Activated T-cell treated with anti-CD3 and anti-CD28 coated beads, Interleukin-2, amount 50 U/mL, for 1 hour (primary cell): ENCODE results near the gene PABPC3.
A peak's percentile ranks its signal among the peaks of the same experiment; 100 is the strongest.

ENCODE experiments used
- DNase-seq: peaks from one replicate; pipeline ENCODE4 v3.0.0-alpha.2; 2020

The PABPC3 gene

DNA sequence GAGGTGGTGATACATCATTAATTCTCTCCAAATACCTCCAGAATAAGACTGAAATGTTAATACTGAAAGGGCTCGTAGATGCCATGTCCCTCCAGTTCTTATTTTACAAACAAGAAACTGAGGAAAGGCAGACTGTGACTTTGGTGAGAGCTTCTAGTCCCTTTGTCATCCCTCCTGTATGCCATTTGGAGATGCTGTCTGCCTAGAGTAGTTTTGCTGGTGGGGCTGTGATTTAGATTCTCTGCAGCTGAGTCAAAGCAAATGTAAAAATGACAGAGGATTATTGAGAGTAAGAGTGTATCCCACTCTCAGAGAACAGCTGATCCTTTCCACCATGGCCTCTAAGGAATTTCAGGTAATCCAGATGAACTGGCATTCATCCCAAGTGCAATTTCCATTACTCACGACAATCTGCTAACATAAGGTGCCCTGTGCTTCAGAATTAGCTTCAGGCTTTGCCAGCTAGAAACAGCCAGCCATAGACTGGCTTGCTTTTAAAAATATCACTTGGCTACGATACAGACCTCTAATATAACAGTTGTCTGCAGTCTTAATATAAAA is 16.8 kb downstream of the PABPC3 start:
- no peak for DNase-seq

- peak; percentile 52 for DNase-seq
Measured at GRCh38 chr13:25114220-25114619, 18.3 kb downstream of the PABPC3 start.

DNA sequence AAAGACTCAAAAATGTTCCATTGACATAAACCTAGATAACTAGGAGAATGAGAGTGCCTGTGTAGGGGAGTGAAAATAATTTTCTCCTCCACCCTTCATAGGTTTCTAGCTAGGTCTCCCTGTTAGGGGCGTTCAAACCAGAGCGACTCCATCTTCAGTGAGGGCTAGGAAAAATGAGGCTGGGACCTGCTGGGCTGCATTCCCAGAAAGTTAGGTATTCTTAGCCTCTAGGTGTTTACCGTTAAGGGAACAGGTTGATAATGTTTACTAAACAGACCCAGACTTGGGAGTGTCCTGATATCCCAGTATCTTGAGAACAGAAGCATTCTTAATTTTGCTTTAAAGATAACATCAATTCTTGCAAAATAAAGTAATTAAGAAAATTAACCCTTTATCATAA is 20.1 kb downstream of the PABPC3 start:
- no peak for DNase-seq

- DNase-seq: no peak
Measured at GRCh38 chr13:25117312-25117711, 21.4 kb downstream of the PABPC3 start.

DNA sequence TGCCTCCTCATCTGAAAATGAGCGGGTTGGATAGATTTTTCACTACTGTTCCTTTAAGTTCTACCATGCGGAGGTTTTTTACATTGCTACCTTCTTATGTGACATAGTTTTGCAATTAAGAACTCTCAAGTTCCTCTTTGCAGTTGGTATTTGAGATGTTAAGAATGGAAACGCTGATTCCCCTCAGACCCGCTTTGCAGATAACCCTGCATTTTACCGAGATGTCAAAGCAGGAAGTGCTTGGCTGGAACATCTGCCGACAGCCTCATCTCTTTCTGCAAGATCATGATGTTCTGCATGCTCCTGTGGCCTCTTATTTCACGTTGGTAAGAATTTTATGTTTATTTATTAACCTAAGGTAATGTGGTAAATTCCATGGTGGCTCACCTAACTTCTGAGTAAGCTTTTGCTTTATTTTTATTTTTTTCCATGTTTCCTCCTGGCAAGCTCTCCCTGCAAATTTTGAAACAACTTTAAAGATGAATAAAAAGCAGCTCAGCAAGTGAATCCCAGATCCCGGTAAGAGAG is 22.5 kb downstream of the PABPC3 start:
- DNase-seq: no peak

GRCh38 chr13:25130944-25131343 is 35.0 kb downstream of the PABPC3 start:
- no peak for DNase-seq

GRCh38 chr13:25131881-25132420 is 36.0 kb downstream of the PABPC3 start:
- DNase-seq: no peak

DNA sequence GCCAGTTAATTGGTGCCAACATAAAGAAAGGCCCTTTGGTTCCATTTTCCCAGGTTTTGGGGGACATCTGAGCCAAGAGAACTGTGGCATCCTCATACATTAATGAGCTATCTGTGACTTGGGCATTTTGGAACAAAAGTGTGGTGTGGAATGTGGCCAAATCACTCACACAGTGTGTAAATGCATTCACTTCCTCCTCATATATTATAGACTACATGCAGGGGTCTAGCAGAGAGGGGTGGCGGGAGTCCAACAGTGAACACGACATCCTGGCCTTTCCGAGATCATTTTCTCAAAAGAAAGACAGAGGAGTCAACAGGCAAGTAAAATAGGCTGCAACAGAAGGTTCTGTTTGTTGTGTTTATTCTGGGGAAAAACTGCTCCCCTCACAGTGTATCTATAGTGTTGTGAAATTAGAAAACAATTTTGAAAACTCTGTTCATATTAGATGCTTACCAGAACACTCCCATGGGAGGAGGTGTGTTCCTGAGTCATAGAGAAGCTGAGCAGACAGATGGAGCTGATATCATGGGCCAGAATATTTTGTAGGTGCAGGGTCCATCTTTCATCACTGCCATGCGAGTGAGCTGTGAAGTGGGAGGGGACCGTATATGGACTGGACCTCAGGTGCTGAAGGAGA is 36.9 kb downstream of the PABPC3 start:
- no peak for DNase-seq

GRCh38 chr13:25135896-25136295 is 40.0 kb downstream of the PABPC3 start:
- DNase-seq: no peak

DNA sequence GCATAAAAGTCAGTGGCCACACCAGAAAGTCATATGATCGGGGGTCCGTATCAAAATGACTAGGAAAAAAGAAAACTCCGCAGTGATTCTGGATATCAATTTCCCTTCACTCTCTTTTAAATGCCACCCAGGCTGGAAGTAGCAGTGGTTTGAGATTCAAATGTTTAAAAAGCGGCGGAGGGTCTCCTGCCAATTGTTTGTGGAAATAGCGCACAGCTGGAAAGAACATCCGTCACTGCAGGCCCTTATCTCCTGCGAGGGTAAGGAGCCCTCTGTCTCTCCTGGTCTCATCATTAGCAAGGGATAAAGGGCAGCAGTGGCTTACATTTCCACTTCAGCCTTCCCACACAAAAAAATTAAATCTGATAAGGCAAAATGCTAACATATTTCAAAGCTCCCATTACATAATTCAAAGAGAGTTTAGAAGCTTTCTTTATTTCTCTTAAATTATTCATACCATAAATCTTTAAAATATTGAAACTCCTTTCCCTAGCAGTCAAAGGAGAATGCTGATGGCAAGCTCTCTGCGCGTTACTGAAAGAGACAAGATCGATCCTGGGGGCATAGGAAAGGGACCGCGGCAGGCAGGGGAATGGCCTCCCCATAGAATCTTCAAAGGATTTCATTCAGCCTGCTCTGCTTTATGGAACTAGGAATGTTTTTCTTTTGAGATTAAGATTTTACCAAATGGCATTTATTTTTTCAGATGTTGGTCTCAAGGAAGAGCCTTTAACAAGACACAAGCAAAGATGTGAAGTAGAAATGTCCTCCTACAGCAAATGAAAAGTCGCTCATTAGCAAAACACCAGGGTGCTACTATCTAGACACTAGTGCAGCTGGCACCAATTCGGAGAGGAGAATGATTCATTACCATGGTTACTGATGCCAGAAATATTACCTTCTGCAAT is 41.2 kb downstream of the PABPC3 start:
- no peak for DNase-seq

- DNase-seq: no peak
Measured at GRCh38 chr13:25137788-25138115, 41.8 kb downstream of the PABPC3 start.

DNA sequence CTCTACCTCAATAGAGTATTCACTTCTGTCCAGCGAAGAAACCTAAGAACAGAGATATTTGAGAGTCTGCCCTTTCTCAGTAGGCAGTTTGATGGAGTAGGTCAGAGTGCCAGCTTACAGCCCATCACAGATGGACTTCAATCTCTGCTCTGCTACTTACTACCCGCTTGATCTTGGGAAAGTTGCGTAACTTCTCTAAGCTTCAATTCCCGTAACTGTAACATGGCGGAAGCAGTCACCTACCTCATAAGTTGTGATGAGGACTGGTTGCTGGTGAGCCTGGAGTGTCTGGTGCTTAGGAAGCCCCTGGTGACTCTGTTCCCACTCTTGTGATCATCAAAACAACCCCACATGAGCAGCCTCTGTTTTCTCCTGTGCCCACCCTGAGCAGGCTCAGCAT is 45.1 kb downstream of the PABPC3 start:
- DNase-seq: no peak

DNA sequence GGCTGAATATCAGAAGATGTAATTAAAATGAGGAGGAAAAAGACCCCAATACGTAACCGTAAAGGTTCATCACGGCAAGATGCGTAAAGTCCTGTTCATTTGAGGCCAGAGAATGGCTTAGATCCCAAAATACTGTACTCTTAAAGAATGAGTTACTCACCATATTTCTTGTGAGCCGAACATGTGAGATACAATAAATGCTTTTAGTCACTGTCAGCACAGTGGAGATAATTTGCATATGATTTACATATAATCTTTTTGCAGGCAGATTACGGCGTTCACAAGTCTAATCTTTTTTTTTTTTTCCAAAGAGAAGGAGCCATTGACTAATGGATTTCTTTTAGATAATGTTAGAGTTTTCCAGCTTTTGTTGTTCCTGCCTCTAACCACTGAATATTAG is 47.8 kb downstream of the PABPC3 start:
- no peak for DNase-seq

DNA sequence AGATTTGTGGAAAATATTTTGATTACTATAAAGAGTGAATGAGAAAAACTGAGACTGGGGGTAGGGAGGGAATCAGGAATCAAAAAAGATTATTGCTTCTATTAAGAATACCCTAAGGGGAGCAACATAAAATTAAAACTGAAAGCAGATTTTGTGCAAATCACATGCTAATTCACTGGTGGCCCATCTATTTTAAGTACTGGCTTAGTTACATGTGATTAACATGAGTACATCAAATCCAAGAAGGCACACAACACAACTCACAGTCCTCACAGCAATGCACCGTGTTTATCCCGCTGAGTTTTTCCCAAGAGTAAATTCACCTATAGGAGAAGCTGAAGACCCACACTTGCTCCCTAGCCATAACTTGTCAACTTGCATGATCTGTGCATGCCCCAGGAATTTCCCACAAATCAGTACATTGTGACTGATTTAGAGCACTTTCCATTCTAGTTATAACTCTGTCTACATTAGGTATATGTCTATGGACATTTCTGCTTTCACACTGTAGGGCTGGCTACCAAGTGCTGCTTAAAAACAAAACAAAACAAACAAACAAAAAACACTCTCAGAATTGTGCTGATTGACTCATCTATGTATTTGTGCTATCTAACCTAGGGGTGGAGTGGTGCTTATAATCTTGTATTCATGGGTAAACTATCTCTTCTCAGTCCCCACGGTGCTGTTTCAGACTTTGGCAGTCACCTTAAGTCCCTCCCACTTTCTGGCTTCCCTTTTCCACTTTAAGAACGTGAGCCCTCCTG is 51.9 kb downstream of the PABPC3 start:
- no peak for DNase-seq

GRCh38 chr13:25148402-25148771 is 52.5 kb downstream of the PABPC3 start:
- no peak for DNase-seq
